OCI-LY3 (cell line): ENCODE measurements around the gene ELOVL1.
"Not testable (repeated sequence)": the region's sequence is repeated elsewhere in the genome, so short reads cannot be mapped to it uniquely, and the experiment has no call there.

ENCODE experiments used
- H2AFZ ChIP-seq: fragments of 200-600, 300-600 bp; shearing (Covaris generic); 2 replicates; pipeline ENCODE4 v1.6.0; 2014; ENCODE audit warnings: antibody characterized with exemption, low read depth, low read length
- H3K27ac ChIP-seq: fragments of 200-600, 300-600 bp; sonication (generic); 2 replicates; pipeline ENCODE4 v1.5.1; 2014; ENCODE audit warnings: mild to moderate bottlenecking, low read length, moderate library complexity, mixed read lengths
- H3K27me3 ChIP-seq: fragments of 200-600, 300-600 bp; sonication (generic); 2 replicates; pipeline ENCODE4 v1.6.1; 2014; ENCODE audit warnings: low read depth, low read length, mixed read lengths
- H3K36me3 ChIP-seq: fragments of 200-600, 300-600 bp; sonication (generic); replicated peaks from 2 replicates; pipeline ENCODE3; 2014; ENCODE audit warnings: low read depth, low read length, mixed read lengths
- H3K4me1 ChIP-seq: fragments of 300-600, 200-600 bp; sonication (generic); 2 replicates; pipeline ENCODE4 v1.6.1; 2014; ENCODE audit warnings: low read length, mixed read lengths
- H3K4me2 ChIP-seq: fragments of 200-600, 300-600 bp; sonication (generic); 2 replicates; pipeline ENCODE4 v1.6.1; 2014; ENCODE audit warnings: low read length, mixed read lengths
- H3K4me3 ChIP-seq: fragments of 300-600, 200-600 bp; sonication (generic); 2 replicates; pipeline ENCODE4 v1.5.1; 2014; ENCODE audit warnings: antibody characterized with exemption, mild to moderate bottlenecking, low read length, moderate library complexity
- H3K79me2 ChIP-seq: fragments of 300-600, 200-600 bp; shearing (Covaris generic); 2 replicates; pipeline ENCODE4 v1.6.1; 2014; ENCODE audit warnings: mild to moderate bottlenecking, low read length, mixed read lengths
- H3K9ac ChIP-seq: fragments of 300-600, 200-600 bp; shearing (Covaris generic); 2 replicates; pipeline ENCODE4 v1.6.0; 2014; ENCODE audit warnings: mild to moderate bottlenecking, low read length, moderate library complexity
- H3K9me3 ChIP-seq: fragments of 200-600, 300-600 bp; shearing (Covaris generic); 2 replicates; pipeline ENCODE4 v1.6.1; 2014; ENCODE audit warnings: low read length, mixed read lengths; ENCODE audit not compliant: insufficient read depth
- H4K20me1 ChIP-seq: fragments of 200-600, 300-600 bp; sonication (generic); 2 replicates; pipeline ENCODE4 v1.6.1; 2016; ENCODE audit warnings: low read length, mixed read lengths; ENCODE audit not compliant: insufficient read depth
- CTCF ChIP-seq: fragments of 200-600, 300-600 bp; sonication (generic); IDR thresholded peaks from 2 replicates; pipeline ENCODE4 v1.5.1; 2014; ENCODE audit warnings: antibody characterized with exemption, low read length, low read depth
- EZH2phosphoT487 ChIP-seq: fragments of 200-600 bp; shearing (Covaris generic); IDR thresholded peaks from 2 replicates; pipeline ENCODE4 v1.6.1; 2018; ENCODE audit warnings: antibody characterized with exemption, mixed run types, low read depth

ELOVL1 gene

GRCh38 chr1:43367904-43368645 lies at the start of gene ELOVL1:
Gene ELOVL1, minus strand, starts transcription at chr1:43368011. Its CDS starts 2,402 bp downstream, at chr1:43365609.
- Histone ChIP-seq H3K27me3 (no peaks in the 10 kb centered on the region), H3K79me2 (peaks cover 37% of the 10 kb centered on the region), H3K4me3 (peak within 1 kb of the TSS; percentile 100), H3K27ac (peak within 1 kb of the TSS; percentile 94), H3K4me1 (peaks cover 10% of the 10 kb centered on the region), H3K9ac (peak within 1 kb of the TSS; percentile 100), H4K20me1 (no peaks in the 10 kb centered on the region), H3K9me3 (no peaks in the 10 kb centered on the region), H3K36me3 (peaks cover 12% of the 10 kb centered on the region), H3K4me2 (peak within 1 kb of the TSS; percentile 96), H2AFZ (peak within 1 kb of the TSS; percentile 72)
- no peak for TF ChIP-seq EZH2phosphoT487
- TF ChIP-seq CTCF, result peak; percentile 22; the same call in 1 of the 2 replicates

GRCh38 chr1:43415901-43416300 lies 48.1 kb upstream of the ELOVL1 start:
- Histone ChIP-seq H3K79me2 (no peaks in the 10 kb centered on the region), H2AFZ (no peak overlapping the region), H3K27me3 (no peaks in the 10 kb centered on the region), H3K9ac (no peak overlapping the region), H3K9me3 (no peaks in the 10 kb centered on the region), H3K4me3 (no peak overlapping the region), H3K4me1 (no peaks in the 10 kb centered on the region), H4K20me1 (no peaks in the 10 kb centered on the region), H3K4me2 (no peak overlapping the region), H3K27ac (no peak overlapping the region), H3K36me3 (peaks cover 3% of the 10 kb centered on the region)
- TF ChIP-seq EZH2phosphoT487 (no peak), CTCF (no peak)

GRCh38 chr1:43414634-43415223 lies 46.9 kb upstream of the ELOVL1 start:
- H4K20me1 ChIP-seq, result no peaks in the 10 kb centered on the region
- TF ChIP-seq EZH2phosphoT487 (no peak), CTCF (peak; percentile 46)
- H3K27ac ChIP-seq, result no peak overlapping the region

GRCh38 chr1:43413426-43413825 lies 45.6 kb upstream of the ELOVL1 start:
- not testable (repeated sequence) for H3K4me1 ChIP-seq, H3K9ac ChIP-seq, H3K4me2 ChIP-seq, H3K27me3 ChIP-seq, H3K27ac ChIP-seq, H2AFZ ChIP-seq, H3K9me3 ChIP-seq, H3K4me3 ChIP-seq, H4K20me1 ChIP-seq, H3K36me3 ChIP-seq, H3K79me2 ChIP-seq

More at GRCh38 chr1:43414634-43415223, 46.9 kb upstream of the ELOVL1 start:
- no peaks in the 10 kb centered on the region for H3K36me3 ChIP-seq
- no peaks in the 10 kb centered on the region for H3K9me3 ChIP-seq
- H3K9ac ChIP-seq, result no peak overlapping the region
- no peak overlapping the region for H3K4me2 ChIP-seq
- H3K79me2 ChIP-seq, result no peaks in the 10 kb centered on the region
- H3K27me3 ChIP-seq, result no peaks in the 10 kb centered on the region
- H3K4me1 ChIP-seq, result no peaks in the 10 kb centered on the region
- no peak overlapping the region for H2AFZ ChIP-seq
- H3K4me3 ChIP-seq, result no peak overlapping the region
